OCI-LY3 (cell line): Measurements from ENCODE around the gene CLEC16A.

Experiments used
- EZH2phosphoT487 ChIP-seq: fragments of 200-600 bp; shearing (Covaris generic); IDR thresholded peaks from 2 replicates; pipeline ENCODE4 v1.6.1; 2018; ENCODE audit warnings: antibody characterized with exemption, mixed run types, low read depth
- TF ChIP-seq, protein P1 (sequence below): fragments of 200-600, 300-600 bp; sonication (generic); IDR thresholded peaks from 2 replicates; pipeline ENCODE4 v1.5.1; 2014; ENCODE audit warnings: antibody characterized with exemption, low read length, low read depth

DNA sequence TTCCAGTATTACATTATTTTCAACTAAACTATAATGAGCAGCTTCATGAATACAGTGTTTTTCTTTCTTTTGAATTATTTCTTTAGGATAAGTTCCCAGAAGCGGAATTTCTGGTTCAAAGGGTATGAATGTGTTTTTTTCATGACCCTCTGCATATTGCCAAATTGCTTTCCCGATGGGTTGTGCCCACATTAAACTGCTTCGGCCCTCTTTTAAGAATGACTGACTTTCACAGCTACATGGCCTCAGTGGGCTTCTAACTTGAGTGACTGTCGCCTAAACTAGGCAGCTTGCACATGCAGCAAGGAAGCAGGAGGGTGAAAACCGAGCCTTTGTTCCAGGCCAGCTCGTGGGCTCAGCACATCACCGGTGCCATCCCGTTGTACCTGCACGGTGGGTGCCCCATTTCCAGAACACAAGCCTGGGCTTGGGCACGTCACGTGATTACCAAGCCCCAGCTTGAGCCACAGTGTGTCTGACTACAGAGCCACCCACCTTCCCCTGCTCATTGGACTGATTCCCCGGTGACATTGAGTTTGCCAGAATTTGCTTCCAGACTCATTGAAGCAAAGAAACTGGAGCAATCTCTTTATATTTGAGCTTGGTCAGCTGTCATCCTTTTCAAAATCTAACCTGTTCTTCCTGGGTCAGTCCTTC, 112.8 kb downstream of the CLEC16A start:
- TF ChIP-seq, protein P1, sequence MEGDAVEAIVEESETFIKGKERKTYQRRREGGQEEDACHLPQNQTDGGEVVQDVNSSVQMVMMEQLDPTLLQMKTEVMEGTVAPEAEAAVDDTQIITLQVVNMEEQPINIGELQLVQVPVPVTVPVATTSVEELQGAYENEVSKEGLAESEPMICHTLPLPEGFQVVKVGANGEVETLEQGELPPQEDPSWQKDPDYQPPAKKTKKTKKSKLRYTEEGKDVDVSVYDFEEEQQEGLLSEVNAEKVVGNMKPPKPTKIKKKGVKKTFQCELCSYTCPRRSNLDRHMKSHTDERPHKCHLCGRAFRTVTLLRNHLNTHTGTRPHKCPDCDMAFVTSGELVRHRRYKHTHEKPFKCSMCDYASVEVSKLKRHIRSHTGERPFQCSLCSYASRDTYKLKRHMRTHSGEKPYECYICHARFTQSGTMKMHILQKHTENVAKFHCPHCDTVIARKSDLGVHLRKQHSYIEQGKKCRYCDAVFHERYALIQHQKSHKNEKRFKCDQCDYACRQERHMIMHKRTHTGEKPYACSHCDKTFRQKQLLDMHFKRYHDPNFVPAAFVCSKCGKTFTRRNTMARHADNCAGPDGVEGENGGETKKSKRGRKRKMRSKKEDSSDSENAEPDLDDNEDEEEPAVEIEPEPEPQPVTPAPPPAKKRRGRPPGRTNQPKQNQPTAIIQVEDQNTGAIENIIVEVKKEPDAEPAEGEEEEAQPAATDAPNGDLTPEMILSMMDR = no peak
- TF ChIP-seq EZH2phosphoT487 = no peak
